GM12874 (cell line): ENCODE results near the gene ATG2B.

ENCODE experiments used
- TF ChIP-seq, protein P1 (sequence below): IDR thresholded peaks from 2 replicates; pipeline ENCODE4 v1.5.1; 2011; ENCODE audit warnings: low read depth, mild to moderate bottlenecking, control low read depth, low read length, moderate library complexity; ENCODE audit not compliant: insufficient read depth

Gene ATG2B

DNA sequence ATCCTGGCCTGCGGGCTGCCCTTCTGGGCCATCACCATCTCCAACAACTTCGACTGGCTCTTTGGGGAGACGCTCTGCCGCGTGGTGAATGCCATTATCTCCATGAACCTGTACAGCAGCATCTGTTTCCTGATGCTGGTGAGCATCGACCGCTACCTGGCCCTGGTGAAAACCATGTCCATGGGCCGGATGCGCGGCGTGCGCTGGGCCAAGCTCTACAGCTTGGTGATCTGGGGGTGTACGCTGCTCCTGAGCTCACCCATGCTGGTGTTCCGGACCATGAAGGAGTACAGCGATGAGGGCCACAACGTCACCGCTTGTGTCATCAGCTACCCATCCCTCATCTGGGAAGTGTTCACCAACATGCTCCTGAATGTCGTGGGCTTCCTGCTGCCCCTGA is 122.5 kb downstream of the ATG2B start:
- TF ChIP-seq, protein P1, sequence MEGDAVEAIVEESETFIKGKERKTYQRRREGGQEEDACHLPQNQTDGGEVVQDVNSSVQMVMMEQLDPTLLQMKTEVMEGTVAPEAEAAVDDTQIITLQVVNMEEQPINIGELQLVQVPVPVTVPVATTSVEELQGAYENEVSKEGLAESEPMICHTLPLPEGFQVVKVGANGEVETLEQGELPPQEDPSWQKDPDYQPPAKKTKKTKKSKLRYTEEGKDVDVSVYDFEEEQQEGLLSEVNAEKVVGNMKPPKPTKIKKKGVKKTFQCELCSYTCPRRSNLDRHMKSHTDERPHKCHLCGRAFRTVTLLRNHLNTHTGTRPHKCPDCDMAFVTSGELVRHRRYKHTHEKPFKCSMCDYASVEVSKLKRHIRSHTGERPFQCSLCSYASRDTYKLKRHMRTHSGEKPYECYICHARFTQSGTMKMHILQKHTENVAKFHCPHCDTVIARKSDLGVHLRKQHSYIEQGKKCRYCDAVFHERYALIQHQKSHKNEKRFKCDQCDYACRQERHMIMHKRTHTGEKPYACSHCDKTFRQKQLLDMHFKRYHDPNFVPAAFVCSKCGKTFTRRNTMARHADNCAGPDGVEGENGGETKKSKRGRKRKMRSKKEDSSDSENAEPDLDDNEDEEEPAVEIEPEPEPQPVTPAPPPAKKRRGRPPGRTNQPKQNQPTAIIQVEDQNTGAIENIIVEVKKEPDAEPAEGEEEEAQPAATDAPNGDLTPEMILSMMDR = no peak

DNA sequence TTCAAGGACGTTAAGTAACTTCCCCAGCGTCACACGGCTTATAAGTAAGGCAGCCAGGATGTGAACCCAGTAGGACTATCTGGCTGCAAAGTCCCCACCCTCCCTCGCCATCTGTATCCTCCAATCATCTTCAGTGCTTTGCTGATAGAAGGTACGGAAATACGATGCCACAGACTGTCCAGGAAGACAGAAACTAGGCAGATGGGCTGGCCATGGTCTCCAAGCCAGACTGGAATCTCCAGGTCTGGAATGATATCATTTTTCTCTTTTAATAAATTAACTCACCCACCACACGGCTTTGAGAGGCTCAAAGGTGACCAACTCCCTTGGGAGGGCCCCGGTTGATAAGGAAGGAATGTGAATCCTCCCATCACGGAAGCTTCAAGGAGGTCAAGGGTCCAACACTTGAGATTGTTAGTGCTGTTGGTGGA is 123.4 kb downstream of the ATG2B start:
- TF ChIP-seq, protein P1 = no peak

DNA sequence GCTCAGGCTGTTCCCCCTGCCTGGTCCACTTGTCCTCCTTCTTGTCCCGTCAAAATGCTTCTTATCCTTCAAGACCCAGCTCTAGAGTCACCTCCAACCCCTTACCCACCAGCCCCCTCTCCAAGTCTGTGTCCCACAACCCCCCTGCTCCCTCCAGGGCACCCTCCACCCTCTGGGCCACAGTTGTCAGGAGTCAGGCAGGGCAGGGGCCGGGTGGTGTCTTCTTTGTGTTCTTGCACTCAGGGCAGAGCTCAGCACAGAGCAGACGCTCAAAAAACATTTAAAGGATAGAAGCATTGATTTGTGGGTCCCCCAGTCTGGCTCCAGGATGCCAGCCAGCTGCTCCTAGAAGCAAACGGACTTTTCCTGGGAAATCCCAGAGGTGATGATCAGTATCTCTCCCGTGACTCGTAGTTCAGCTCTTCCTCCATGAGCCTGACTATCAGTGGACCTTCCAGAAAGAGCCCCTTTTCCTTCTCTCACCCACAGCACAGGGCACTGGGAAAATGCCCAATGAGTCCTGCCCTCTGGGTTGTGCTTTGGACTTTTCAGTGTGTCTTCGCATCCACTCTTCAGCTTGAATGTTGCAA is 124.4 kb downstream of the ATG2B start:
- TF ChIP-seq, protein P1 = no peak

DNA sequence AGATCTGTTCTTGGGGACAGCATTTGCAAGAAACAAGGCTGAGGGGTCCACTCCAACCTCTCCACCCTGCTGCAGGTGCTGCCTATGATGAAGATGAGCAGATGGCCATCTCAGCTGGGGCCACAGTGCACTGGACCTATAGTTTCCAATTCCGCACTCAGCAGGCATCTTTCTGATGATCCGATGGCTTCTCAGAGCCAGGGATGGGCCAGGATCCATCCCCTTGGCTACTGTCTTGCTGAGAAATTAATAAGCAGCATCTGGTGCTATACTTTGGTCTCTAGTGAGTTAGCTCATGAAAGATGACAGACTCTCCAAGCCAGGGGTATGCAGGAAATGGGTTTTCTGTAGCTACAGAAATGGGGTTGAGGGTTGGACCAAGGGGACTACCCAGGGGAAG is 125.5 kb downstream of the ATG2B start:
- TF ChIP-seq, protein P1 = no peak

DNA sequence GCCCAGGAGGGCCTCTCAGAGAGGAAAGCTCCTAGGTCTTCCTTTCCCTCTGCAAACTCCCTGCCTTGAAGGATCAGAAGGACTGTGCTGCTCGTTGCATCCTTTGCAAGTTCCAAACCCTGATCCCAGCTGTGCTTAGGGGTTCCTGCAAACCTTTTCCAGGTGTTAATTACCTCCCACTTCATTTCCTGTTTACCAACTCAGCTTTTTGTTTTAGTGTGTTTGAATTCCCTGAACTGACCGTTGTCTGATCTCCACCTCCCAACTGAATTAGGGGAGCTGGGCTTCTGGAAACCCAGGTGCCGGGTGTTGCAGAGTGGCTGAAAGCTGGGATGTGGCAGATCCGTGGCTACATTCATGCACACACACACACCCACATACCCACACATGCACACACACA is 127.7 kb downstream of the ATG2B start:
- TF ChIP-seq, protein P1 = no peak

DNA sequence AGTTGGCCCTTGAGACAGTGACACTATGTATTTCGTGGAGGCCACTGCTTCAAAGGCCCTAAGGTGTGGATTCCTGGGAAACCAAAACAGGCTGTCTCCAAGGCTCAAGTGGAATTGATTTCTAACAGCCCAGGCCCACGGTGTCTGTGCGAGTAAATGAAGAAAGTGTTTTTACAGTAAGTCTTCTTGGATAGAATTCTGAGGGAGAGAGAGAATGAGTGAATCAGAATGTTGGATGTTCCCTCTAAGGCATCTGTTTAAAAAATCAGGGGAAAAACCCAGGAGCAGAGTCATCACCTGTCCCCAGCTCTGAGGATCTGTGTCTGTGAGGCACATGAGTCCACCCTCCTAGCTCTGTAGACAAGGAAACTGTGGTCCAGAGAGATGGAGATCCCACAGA is 129.5 kb downstream of the ATG2B start:
- TF ChIP-seq, protein P1 = no peak

DNA sequence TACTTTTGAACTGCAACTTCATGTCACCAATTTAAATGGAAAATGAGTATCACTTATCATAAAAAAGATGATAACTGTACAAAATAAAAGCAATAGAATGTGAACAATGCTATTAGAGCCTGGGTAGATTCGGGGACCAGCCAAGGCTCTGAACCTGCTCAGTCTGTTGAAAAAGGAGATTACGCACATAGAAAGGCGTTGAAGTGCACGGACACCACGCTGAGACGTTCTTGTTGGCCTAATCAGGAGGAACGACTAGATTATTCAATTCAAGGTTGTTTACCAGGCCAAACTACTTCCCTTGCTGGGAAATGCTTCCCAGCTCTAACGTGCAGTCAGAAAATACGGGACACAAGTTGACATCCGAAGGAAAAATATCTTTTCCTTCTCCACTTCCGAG is 130.6 kb downstream of the ATG2B start:
- TF ChIP-seq, protein P1 = no peak
